ENCODE data around the gene CDC14B. TPM values are rescaled to one million over a fixed set of nuclear protein-coding genes. Genes with fewer than 3 reads are reported as not detected.

Gene CDC14B
- total RNA-seq, 4 donors from 2014 or later = 19.8 to 28.8 (median 23.6) TPM

DNA sequence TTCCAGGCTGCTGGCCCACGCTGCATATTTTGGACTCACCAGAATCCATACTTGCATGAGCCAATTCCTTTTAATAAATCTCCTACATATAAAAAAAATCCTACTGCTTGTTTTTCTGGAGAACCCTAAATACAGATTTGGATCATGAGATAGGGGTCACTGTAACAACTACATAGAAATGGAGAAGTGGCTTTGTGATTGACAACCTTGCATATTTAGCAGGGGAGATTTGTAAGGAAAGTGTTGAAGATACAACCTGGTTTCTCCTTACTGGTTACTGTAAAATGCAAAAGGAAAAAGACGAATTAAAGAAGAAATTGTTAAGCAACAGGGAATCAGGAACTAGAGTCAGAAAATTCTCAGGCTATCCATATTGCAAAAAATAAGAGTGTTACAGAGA, 94.9 kb downstream of the CDC14B start:
- Histone ChIP-seq H3K27me3 (no peaks in the 10 kb centered on the region), H3K36me3 (peaks cover 0 to 55% of the 10 kb centered on the region in 2 donors), H3K9me3 (no peaks in the 10 kb centered on the region), H3K4me3 (no peak overlapping the region), H3K27ac (no peak overlapping the region), H3K4me1 (no peaks in the 10 kb centered on the region)
- ATAC-seq = no peak
- 74 to 94% methylated on average over 2 of the region's 2 CpGs for WGBS, 2 donors (ENCODE audit: low coverage in 1 of 2)
- no peak for TF ChIP-seq EP300 (IDR thresholded peaks at IDR 0.05)
- TF ChIP-seq POLR2A (IDR thresholded peaks at IDR 0.05) = no peak
- no peak for TF ChIP-seq POLR2AphosphoS5 (IDR thresholded peaks at IDR 0.05)
- TF ChIP-seq, protein P1, sequence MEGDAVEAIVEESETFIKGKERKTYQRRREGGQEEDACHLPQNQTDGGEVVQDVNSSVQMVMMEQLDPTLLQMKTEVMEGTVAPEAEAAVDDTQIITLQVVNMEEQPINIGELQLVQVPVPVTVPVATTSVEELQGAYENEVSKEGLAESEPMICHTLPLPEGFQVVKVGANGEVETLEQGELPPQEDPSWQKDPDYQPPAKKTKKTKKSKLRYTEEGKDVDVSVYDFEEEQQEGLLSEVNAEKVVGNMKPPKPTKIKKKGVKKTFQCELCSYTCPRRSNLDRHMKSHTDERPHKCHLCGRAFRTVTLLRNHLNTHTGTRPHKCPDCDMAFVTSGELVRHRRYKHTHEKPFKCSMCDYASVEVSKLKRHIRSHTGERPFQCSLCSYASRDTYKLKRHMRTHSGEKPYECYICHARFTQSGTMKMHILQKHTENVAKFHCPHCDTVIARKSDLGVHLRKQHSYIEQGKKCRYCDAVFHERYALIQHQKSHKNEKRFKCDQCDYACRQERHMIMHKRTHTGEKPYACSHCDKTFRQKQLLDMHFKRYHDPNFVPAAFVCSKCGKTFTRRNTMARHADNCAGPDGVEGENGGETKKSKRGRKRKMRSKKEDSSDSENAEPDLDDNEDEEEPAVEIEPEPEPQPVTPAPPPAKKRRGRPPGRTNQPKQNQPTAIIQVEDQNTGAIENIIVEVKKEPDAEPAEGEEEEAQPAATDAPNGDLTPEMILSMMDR (IDR thresholded peaks at IDR 0.05) = no peak

DNA sequence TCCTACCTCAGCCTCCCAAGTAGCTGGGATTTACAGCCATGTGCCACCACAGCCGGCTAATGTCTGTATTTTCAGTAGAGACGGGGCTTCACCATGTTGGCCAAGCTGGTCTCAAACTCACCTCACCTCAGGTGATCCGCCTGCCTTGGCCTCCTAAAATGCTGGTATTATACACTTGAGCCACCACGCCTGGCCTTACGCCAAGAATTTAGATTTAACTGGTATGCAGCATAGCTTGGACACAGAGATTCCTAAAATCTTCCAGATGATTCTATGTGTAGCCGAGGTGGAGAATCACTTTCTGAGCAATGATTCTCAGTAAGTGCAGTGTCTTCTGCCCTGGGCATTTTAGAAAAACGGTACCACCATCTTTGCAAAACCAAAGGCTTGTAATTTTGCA, 95.6 kb downstream of the CDC14B start:
- 71 to 78% methylated on average over 5 to 6 of the region's 7 CpGs for WGBS, 2 donors (ENCODE audit: low coverage in 1 of 2)
- H3K36me3 ChIP-seq = peaks cover 0 to 59% of the 10 kb centered on the region in 2 donors
- H3K4me3 ChIP-seq = no peak overlapping the region
- TF ChIP-seq POLR2A (IDR thresholded peaks at IDR 0.05) = no peak
- TF ChIP-seq EP300 (IDR thresholded peaks at IDR 0.05) = no peak
- TF ChIP-seq, protein P1 (IDR thresholded peaks at IDR 0.05) = no peak
- TF ChIP-seq POLR2AphosphoS5 (IDR thresholded peaks at IDR 0.05) = no peak
- H3K27me3 ChIP-seq = no peaks in the 10 kb centered on the region
- H3K4me1 ChIP-seq = no peaks in the 10 kb centered on the region
- peak overlapping the region in 1 of 4 donors; percentile 50 for H3K27ac ChIP-seq
- H3K9me3 ChIP-seq = no peaks in the 10 kb centered on the region
- ATAC-seq = no peak

DNA sequence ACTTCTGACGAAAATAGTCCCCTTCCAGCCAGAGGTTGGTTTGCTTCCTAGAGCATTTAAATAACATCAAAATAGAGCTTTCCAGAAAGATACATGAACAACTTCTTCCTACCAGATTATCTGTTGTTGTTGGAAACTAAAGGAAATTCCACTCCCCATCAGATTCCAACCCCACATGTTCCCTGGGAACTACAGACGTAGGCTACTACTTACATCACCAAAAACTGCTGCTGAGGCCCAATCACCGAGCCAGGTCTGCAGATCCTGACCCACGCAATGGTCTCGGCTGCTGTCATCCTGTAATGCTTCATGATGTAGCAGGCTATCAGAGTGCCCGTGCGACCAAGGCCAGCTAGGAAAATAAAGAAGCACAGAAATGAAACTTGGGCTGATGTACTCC, 96.3 kb downstream of the CDC14B start:
- H3K9me3 ChIP-seq = no peaks in the 10 kb centered on the region
- no peaks in the 10 kb centered on the region for H3K27me3 ChIP-seq
- whole genome bisulfite sequencing, 2 donors (ENCODE audit: low coverage in 1 of 2) = 78 to 84% methylated on average over 1 to 7 of the region's 7 CpGs
- no peaks in the 10 kb centered on the region for H3K4me1 ChIP-seq
- peak overlapping the region in 1 of 4 donors; percentile 50 for H3K27ac ChIP-seq
- ATAC-seq = peak; percentile 79
- TF ChIP-seq EP300 (IDR thresholded peaks at IDR 0.05) (no peak), POLR2AphosphoS5 (IDR thresholded peaks at IDR 0.05) (no peak), POLR2A (IDR thresholded peaks at IDR 0.05) (no peak)
- TF ChIP-seq, protein P1 (IDR thresholded peaks at IDR 0.05) = no peak
- no peak overlapping the region for H3K4me3 ChIP-seq
- H3K36me3 ChIP-seq = peaks cover 0 to 66% of the 10 kb centered on the region in 2 donors

GRCh38 chr9:96522366-96522765, 97.3 kb downstream of the CDC14B start:
- WGBS, 2 donors (ENCODE audit: low coverage in 1 of 2) = 77 to 86% methylated on average over 4 of the region's 4 CpGs
- H3K27ac ChIP-seq = no peak overlapping the region

DNA sequence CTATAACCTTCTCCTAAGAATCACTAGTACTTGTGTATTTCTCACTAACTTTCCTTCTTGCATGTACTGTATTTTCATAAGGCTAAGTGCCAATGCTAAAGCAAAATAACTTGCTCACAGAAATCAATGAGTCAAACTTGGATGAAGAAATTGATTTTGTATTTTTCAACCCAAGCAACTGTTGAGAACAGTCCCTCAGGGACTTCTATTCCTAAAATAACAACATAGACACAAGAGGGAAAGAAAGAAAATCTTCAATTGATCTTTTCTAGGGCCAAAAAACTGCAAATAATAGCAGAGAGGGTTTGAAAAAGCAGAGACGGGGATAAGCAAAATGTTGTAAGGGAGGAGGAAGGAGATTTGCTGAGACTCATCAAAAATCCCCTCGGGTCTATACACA, 99.9 kb downstream of the CDC14B start:
- WGBS, 2 donors (ENCODE audit: low coverage in 1 of 2) = 39 to 91% methylated on average over 2 of the region's 2 CpGs
- Histone ChIP-seq H3K4me1 (no peaks in the 10 kb centered on the region), H3K9me3 (no peaks in the 10 kb centered on the region), H3K4me3 (no peak overlapping the region), H3K27me3 (no peaks in the 10 kb centered on the region), H3K36me3 (peaks cover 0 to 50% of the 10 kb centered on the region in 2 donors), H3K27ac (peak overlapping the region in 2 of 4 donors; percentile 39 to 47)
- peak; percentile 25 for ATAC-seq
- TF ChIP-seq EP300 (IDR thresholded peaks at IDR 0.05) (no peak), POLR2AphosphoS5 (IDR thresholded peaks at IDR 0.05) (no peak), POLR2A (IDR thresholded peaks at IDR 0.05) (no peak)
- TF ChIP-seq, protein P1 (IDR thresholded peaks at IDR 0.05) = no peak

More at GRCh38 chr9:96522366-96522765, 97.3 kb downstream of the CDC14B start:
- no peaks in the 10 kb centered on the region for H3K27me3 ChIP-seq
- peaks cover 0 to 64% of the 10 kb centered on the region in 2 donors for H3K36me3 ChIP-seq
- no peak overlapping the region for H3K4me3 ChIP-seq
- no peaks in the 10 kb centered on the region for H3K9me3 ChIP-seq
- TF ChIP-seq POLR2A (IDR thresholded peaks at IDR 0.05) (no peak), POLR2AphosphoS5 (IDR thresholded peaks at IDR 0.05) (no peak), EP300 (IDR thresholded peaks at IDR 0.05) (no peak)
- TF ChIP-seq, protein P1 (IDR thresholded peaks at IDR 0.05) = no peak
- no peak for ATAC-seq
- no peaks in the 10 kb centered on the region for H3K4me1 ChIP-seq

All from gastroesophageal sphincter (tissue), 4 donors.